ENCODE measurements around the gene DBF4.

GRCh38 chr7:87877366-87878040 lies 1.2 kb downstream of the DBF4 start:
- no peak for TF ChIP-seq CTCF (IDR thresholded peaks at IDR 0.05)
- TF ChIP-seq EZH2 (IDR thresholded peaks at IDR 0.05; ENCODE audit: borderline replicate concordance, insufficient read depth, low read depth, low read length, poor library complexity, severe bottlenecking) = no peak
